Neuronal stem cell (in vitro differentiated cells): ENCODE data around the gene BAX.

ENCODE experiments used
- DNase-seq: peaks from one replicate; pipeline ENCODE4 v3.0.0-alpha.2; 2013; ENCODE audit warnings: low spot score
- H2AFZ ChIP-seq: one replicate; pipeline ENCODE4 v1.6.1; 2013; ENCODE audit warnings: mild to moderate bottlenecking, low read length, inconsistent platforms
- H2AK5ac ChIP-seq: 2 replicates; pipeline ENCODE4 v1.6.1; 2013; ENCODE audit warnings: low read depth, mild to moderate bottlenecking, inconsistent platforms, low read length, moderate library complexity, mixed read lengths
- H2BK120ac ChIP-seq: 2 replicates; pipeline ENCODE4 v1.6.1; 2013; ENCODE audit warnings: low read depth, mild to moderate bottlenecking, inconsistent platforms, low read length, moderate library complexity, mixed read lengths
- H2BK12ac ChIP-seq: one replicate; pipeline ENCODE4 v1.6.1; 2013; ENCODE audit warnings: low read length, inconsistent platforms
- H2BK15ac ChIP-seq: 2 replicates; pipeline ENCODE4 v1.6.1; 2013; ENCODE audit warnings: mild to moderate bottlenecking, low read length, inconsistent platforms, mixed read lengths
- H2BK5ac ChIP-seq: one replicate; pipeline ENCODE4 v1.6.1; 2013; ENCODE audit warnings: inconsistent platforms, mild to moderate bottlenecking, low read length, moderate library complexity
- H3K14ac ChIP-seq: one replicate; pipeline ENCODE4 v1.6.1; 2013; ENCODE audit warnings: low read length, inconsistent platforms
- H3K18ac ChIP-seq: 2 replicates; pipeline ENCODE4 v1.6.1; 2013; ENCODE audit warnings: low read length, inconsistent platforms
- H3K23ac ChIP-seq: 2 replicates; pipeline ENCODE4 v1.6.1; 2013; ENCODE audit warnings: low read depth, mild to moderate bottlenecking, mixed read lengths, low read length, inconsistent platforms; ENCODE audit not compliant: poor library complexity
- H3K27ac ChIP-seq: replicated peaks from 3 replicates; pipeline ENCODE4 v1.5.1; 2013; ENCODE audit warnings: low read length, inconsistent platforms
- H3K27me3 ChIP-seq, 3 experiments: 2 replicates each; pipeline ENCODE4 v1.6.1; 2013; ENCODE audit warnings: low read length in 3 of 3, mild to moderate bottlenecking in 2 of 3, inconsistent platforms in 1 of 3, low read depth in 1 of 3, mixed read lengths in 1 of 3, moderate library complexity in 1 of 3; ENCODE audit not compliant: control insufficient read depth in 3 of 3, insufficient read depth in 3 of 3
- H3K36me3 ChIP-seq, 2 donors: replicated peaks in 1 of 2; 2 replicates each; pipeline ENCODE4 v1.6.1; 2013; ENCODE audit warnings: low read length in 2 of 2; ENCODE audit not compliant: control insufficient read depth in 2 of 2, insufficient read depth in 2 of 2
- H3K4ac ChIP-seq: 2 replicates; pipeline ENCODE4 v1.6.1; 2013; ENCODE audit warnings: inconsistent platforms, mild to moderate bottlenecking, low read length, moderate library complexity
- H3K4me1 ChIP-seq, 2 donors: 1 replicate in 1 of 2; 2 replicates in 1 of 2; pipeline ENCODE4 v1.6.1; 2013; ENCODE audit warnings: low read length in 2 of 2, low read depth in 1 of 2; ENCODE audit not compliant: control insufficient read depth in 2 of 2, insufficient read depth in 1 of 2
- H3K4me2 ChIP-seq: one replicate; pipeline ENCODE4 v1.6.1; 2013; ENCODE audit warnings: mild to moderate bottlenecking, low read length, inconsistent platforms; ENCODE audit not compliant: insufficient read depth, poor library complexity, severe bottlenecking
- H3K4me3 ChIP-seq, 2 donors: 2 replicates each; pipeline ENCODE4 v1.5.1; 2013; ENCODE audit warnings: low read length in 2 of 2, mild to moderate bottlenecking in 2 of 2, inconsistent platforms in 1 of 2, moderate library complexity in 1 of 2
- H3K79me1 ChIP-seq: one replicate; pipeline ENCODE4 v1.6.1; 2013; ENCODE audit warnings: low read depth, mild to moderate bottlenecking, inconsistent platforms, low read length, moderate library complexity
- H3K9ac ChIP-seq: one replicate; pipeline ENCODE4 v1.6.1; 2013; ENCODE audit warnings: mild to moderate bottlenecking, low read depth, low read length, inconsistent platforms; ENCODE audit not compliant: poor library complexity
- H3K9me3 ChIP-seq, 2 donors: replicated peaks in 1 of 2; 2 replicates each; pipeline versions ENCODE3 to v1.6.1; 2013; ENCODE audit warnings: low read length in 2 of 2, mild to moderate bottlenecking in 2 of 2, inconsistent platforms in 1 of 2, low read depth in 1 of 2, mixed read lengths in 1 of 2, moderate library complexity in 1 of 2; ENCODE audit not compliant: control insufficient read depth in 2 of 2, insufficient read depth in 1 of 2
- H4K8ac ChIP-seq: one replicate; pipeline ENCODE4 v1.6.1; 2013; ENCODE audit warnings: low read depth, mild to moderate bottlenecking, inconsistent platforms, low read length, moderate library complexity
- H4K91ac ChIP-seq: one replicate; pipeline ENCODE4 v1.6.1; 2013; ENCODE audit warnings: low read length, low read depth, mild to moderate bottlenecking, inconsistent platforms; ENCODE audit not compliant: poor library complexity
- WGBS, 2 donors: extraction: QIAGEN DNeasy Blood & Tissue Kit; methylation state at CpG; one replicate each; pipeline ENCODE4 v1.1.7; 2013; ENCODE audit warnings: missing lambda C conversion rate in 2 of 2, mixed read lengths in 1 of 2; ENCODE audit not compliant: insufficient read length in 2 of 2, insufficient replicate concordance in 1 of 2; ENCODE audit errors: extremely low coverage in 2 of 2; 5-methylcytosine and 5-hydroxymethylcytosine counted together

BAX gene

GRCh38 chr19:48958006-48958405 is 3.3 kb downstream of the BAX start:
- no peak overlapping the region for H2BK5ac ChIP-seq
- no peak overlapping the region for H2AFZ ChIP-seq
- no peaks in the 10 kb centered on the region for H3K27me3 ChIP-seq
- H2AK5ac ChIP-seq = no peak overlapping the region
- no peak overlapping the region for H4K91ac ChIP-seq
- no peak overlapping the region for H3K14ac ChIP-seq
- H4K8ac ChIP-seq = no peak overlapping the region
- H2BK12ac ChIP-seq = no peak overlapping the region
- H3K4me1 ChIP-seq = peaks cover 8 to 15% of the 10 kb centered on the region in 2 donors
- no peak overlapping the region for H3K9ac ChIP-seq
- no peaks in the 10 kb centered on the region for H3K9me3 ChIP-seq
- no peak for DNase-seq
- peaks cover 10% of the 10 kb centered on the region for H3K79me1 ChIP-seq
- no CpG with 5 or more reads among the region's 8 CpGs for WGBS, 2 donors
- H2BK15ac ChIP-seq = no peak overlapping the region
- H3K4me3 ChIP-seq = no peak overlapping the region
- no peak overlapping the region for H2BK120ac ChIP-seq
- H3K4me2 ChIP-seq = no peak overlapping the region
- no peak overlapping the region for H3K18ac ChIP-seq
- peaks cover 8 to 45% of the 10 kb centered on the region in 2 donors for H3K36me3 ChIP-seq
- no peak overlapping the region for H3K27ac ChIP-seq
- no peak overlapping the region for H3K4ac ChIP-seq
- no peak overlapping the region for H3K23ac ChIP-seq

- Histone ChIP-seq H4K91ac (no peak overlapping the region), H3K79me1 (peaks cover 10% of the 10 kb centered on the region), H2BK5ac (no peak overlapping the region), H2AFZ (no peak overlapping the region), H3K4ac (no peak overlapping the region), H3K9ac (no peak overlapping the region), H3K27me3 (no peaks in the 10 kb centered on the region), H3K18ac (no peak overlapping the region), H2BK12ac (no peak overlapping the region), H3K4me3 (no peak overlapping the region), H3K27ac (no peak overlapping the region), H2AK5ac (no peak overlapping the region), H3K36me3 (peaks cover 8 to 45% of the 10 kb centered on the region in 2 donors), H4K8ac (no peak overlapping the region), H3K4me1 (peaks cover 22 to 28% of the 10 kb centered on the region in 2 donors), H2BK15ac (no peak overlapping the region), H3K4me2 (no peak overlapping the region), H3K14ac (no peak overlapping the region), H3K23ac (no peak overlapping the region), H3K9me3 (no peaks in the 10 kb centered on the region), H2BK120ac (no peak overlapping the region)
- DNase-seq = no peak
- WGBS, 2 donors = no CpG with 5 or more reads among the region's 16 CpGs
Measured at GRCh38 chr19:48959341-48960239, 4.9 kb downstream of the BAX start.

GRCh38 chr19:48961051-48961649 is 6.5 kb downstream of the BAX start:
- Histone ChIP-seq H3K9me3 (peaks cover 0 to under 1% of the 10 kb centered on the region in 2 donors), H3K79me1 (peaks cover 7% of the 10 kb centered on the region), H3K36me3 (peaks cover 8 to 41% of the 10 kb centered on the region in 2 donors), H3K4me2 (no peak overlapping the region), H3K4me1 (peaks cover 14 to 23% of the 10 kb centered on the region in 2 donors), H4K8ac (no peak overlapping the region), H2BK120ac (peak overlapping the region; percentile 81), H3K27ac (no peak overlapping the region), H2BK15ac (no peak overlapping the region), H3K14ac (no peak overlapping the region), H3K27me3 (no peaks in the 10 kb centered on the region), H3K9ac (peak overlapping the region; percentile 63), H2AK5ac (no peak overlapping the region), H2AFZ (no peak overlapping the region), H2BK5ac (peak overlapping the region; percentile 70), H3K23ac (peak overlapping the region; percentile 22), H2BK12ac (peak overlapping the region; percentile 16), H3K4ac (no peak overlapping the region), H3K4me3 (no peak overlapping the region), H4K91ac (no peak overlapping the region), H3K18ac (no peak overlapping the region)
- no CpG with 5 or more reads among the region's 19 CpGs for WGBS, 2 donors
- DNase-seq = no peak

- no peak overlapping the region for H3K14ac ChIP-seq
- peak overlapping the region; percentile 78 for H3K23ac ChIP-seq
- WGBS, 2 donors = no CpG with 5 or more reads among the region's 12 CpGs
- no peak overlapping the region for H3K4ac ChIP-seq
- H2AK5ac ChIP-seq = peak overlapping the region; percentile 14
- H4K8ac ChIP-seq = no peak overlapping the region
- no peak overlapping the region for H2BK12ac ChIP-seq
- no peak for DNase-seq
- H3K9ac ChIP-seq = no peak overlapping the region
- H3K4me2 ChIP-seq = no peak overlapping the region
- H3K27ac ChIP-seq = peak overlapping the region; percentile 52
- peak overlapping the region; percentile 70 for H2BK5ac ChIP-seq
- H3K27me3 ChIP-seq = no peaks in the 10 kb centered on the region
- peak overlapping the region; percentile 79 for H2BK15ac ChIP-seq
- H4K91ac ChIP-seq = no peak overlapping the region
- H3K4me3 ChIP-seq = no peak overlapping the region
- peaks cover 17 to 23% of the 10 kb centered on the region in 2 donors for H3K4me1 ChIP-seq
- peak overlapping the region; percentile 54 for H3K18ac ChIP-seq
- H3K9me3 ChIP-seq = peaks cover 0 to 5% of the 10 kb centered on the region in 2 donors
- H2AFZ ChIP-seq = no peak overlapping the region
- H2BK120ac ChIP-seq = peak overlapping the region; percentile 81
- peaks cover 5% of the 10 kb centered on the region for H3K79me1 ChIP-seq
- H3K36me3 ChIP-seq = peaks cover 9 to 42% of the 10 kb centered on the region in 2 donors
Measured at GRCh38 chr19:48961673-48962028, 7.0 kb downstream of the BAX start.
